Right lobe of liver (tissue), 4 donors: ENCODE data around the gene CHPF.
A peak's percentile ranks its signal among the peaks of the same experiment; 100 is the strongest.

Experiments used
- CTCF ChIP-seq, 4 donors: fragments of 200-600 bp in 3 of 4; fragments of 450-650 bp in 1 of 4; IDR thresholded peaks; one replicate each; pipeline versions ENCODE4 v1.5.1 to v1.8.0; 2016 to 2022; ENCODE audit warnings: antibody characterized with exemption in 4 of 4, mild to moderate bottlenecking in 2 of 4
- POLR2A ChIP-seq: fragments of 450-650 bp; IDR thresholded peaks from one replicate; pipeline ENCODE4 v1.6.1; 2017; ENCODE audit warnings: antibody characterized with exemption, mild to moderate bottlenecking
- donor health status: DM: no; HTN: no; CAD: no.
- donor health status: DM: no; HTN: no; CAD: no.
- donor health status: DM: no; HTN: yes; CAD: no.

- peak in 3 of 4 donors; percentile 17 to 35 (median 26) for TF ChIP-seq CTCF (IDR thresholded peaks at IDR 0.05)
- no peak for TF ChIP-seq POLR2A
Observed at GRCh38 chr2:219521066-219521880, 22.3 kb downstream of the CHPF start.
